GM18505 (cell line): Measurements from ENCODE around the gene PHF23.
A peak's percentile ranks its signal among the peaks of the same experiment; 100 is the strongest.

Experiments
- ATAC-seq: cut with Tn5 transposase; IDR thresholded peaks from one replicate; pipeline ENCODE4 v1.9.1; 2021; ENCODE audit not compliant: unreplicated experiment
- POLR2A ChIP-seq: IDR thresholded peaks from 4 replicates; pipeline ENCODE4 v1.6.1; 2011; ENCODE audit warnings: borderline replicate concordance; ENCODE audit not compliant: insufficient read depth, insufficient read length; ENCODE audit errors: extremely low read depth

Gene PHF23

DNA sequence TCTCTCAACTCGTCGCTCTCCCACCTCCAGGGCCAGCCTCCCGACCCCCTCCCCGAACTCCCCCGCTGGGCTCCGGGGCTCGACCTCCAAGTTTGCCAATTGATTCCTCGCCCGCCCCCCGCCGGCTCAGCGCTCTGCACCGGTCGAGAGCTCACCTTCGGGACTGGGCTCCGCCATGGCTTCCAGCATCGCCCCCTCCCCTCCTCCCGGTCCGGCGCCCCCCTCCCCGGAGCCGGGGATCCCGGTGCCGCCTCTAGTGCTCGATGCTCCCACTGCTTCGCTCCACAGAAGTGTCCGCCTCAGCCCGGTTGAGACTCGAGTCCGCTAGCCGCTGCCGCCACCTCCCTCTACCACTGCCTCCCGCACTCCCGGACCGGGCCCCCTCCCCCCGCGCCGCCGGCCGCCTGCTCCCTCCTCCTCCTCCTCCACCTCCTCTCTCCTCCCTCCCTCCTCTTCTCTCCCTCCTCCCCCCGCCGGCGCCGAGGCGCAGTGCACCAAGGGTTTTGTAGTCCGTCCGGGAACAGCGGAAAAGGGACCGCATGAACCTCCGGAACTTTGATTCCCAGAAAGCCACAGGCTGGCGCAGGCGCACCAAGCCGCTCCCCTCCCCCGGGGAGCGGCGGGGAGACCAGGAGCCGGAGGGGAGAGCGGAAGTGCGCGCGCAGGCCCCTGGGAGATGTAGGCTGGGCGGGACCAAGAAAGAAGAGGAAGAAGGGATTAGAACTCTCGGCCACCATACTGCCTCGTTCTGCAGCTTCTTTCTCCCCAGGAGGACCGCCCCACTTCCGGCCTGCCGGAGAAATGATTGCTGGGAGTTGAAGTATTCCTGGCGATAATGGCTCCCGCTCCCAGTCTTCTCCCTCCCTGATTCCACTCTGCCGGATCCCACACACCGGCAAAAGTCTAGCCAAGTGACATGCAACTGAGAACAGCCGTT, at the start of gene PHF23:
Gene PHF23 (minus strand): TSS at position 367 of the 937 bp plus-strand sequence. CDS start 178 bp downstream, at position 189.
- ATAC-seq, result peak; percentile 37
- peak; percentile 40 for TF ChIP-seq POLR2A

DNA sequence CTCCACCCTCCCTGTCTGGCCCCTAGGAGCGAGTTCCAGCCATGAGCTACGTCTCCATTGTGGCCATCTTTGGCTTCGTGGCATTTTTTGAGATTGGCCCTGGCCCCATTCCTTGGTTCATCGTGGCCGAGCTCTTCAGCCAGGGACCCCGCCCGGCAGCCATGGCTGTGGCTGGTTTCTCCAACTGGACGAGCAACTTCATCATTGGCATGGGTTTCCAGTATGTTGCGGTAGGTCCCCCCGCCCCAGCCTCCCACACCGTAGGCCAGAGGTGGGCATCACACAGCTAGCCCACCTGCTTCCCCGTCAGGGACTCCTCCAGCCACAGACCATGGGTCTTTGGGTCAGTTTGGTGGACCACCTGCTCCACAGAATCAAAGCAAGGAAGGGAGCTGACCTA, 46.4 kb upstream of the PHF23 start:
- ATAC-seq, result no peak
- no peak for TF ChIP-seq POLR2A

DNA sequence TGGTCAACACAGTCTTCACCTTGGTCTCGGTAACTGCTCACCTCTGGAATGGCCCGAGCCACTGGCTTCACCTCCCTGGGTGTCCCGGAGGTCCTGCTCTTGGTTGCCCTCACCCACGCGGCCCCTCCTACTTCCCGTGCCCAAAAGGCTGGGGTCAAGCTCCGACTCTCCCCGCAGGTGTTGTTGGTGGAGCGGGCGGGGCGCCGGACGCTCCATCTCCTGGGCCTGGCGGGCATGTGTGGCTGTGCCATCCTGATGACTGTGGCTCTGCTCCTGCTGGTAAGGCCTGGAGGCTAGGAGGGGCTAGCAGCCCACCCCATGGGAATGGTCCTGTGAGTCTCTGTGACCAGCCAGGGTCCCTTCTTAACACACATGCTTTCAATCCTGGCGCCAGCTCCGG, 45.7 kb upstream of the PHF23 start:
- no peak for ATAC-seq
- no peak for TF ChIP-seq POLR2A

DNA sequence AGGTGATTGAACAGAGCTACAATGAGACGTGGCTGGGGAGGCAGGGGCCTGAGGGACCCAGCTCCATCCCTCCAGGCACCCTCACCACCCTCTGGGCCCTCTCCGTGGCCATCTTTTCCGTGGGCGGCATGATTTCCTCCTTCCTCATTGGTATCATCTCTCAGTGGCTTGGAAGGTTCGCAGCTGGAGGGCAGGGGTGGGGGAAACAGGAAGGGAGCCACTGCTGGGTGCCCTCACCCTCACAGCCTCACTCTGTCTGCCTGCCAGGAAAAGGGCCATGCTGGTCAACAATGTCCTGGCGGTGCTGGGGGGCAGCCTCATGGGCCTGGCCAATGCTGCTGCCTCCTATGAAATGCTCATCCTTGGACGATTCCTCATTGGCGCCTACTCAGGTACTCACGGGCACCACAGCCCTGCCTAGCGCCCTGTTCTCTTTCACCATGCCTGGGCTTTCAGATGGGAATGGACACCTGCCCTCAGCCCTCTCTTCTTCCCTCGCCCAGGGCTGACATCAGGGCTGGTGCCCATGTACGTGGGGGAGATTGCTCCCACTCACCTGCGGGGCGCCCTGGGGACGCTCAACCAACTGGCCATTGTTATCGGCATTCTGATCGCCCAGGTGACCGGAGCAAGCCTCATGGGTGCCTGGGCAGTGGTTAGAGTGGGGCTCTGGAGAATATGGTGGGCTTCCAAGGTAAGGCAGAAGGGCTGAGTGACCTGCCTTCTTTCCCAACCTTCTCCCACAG, 44.4 kb upstream of the PHF23 start:
- no peak for ATAC-seq
- no peak for TF ChIP-seq POLR2A

DNA sequence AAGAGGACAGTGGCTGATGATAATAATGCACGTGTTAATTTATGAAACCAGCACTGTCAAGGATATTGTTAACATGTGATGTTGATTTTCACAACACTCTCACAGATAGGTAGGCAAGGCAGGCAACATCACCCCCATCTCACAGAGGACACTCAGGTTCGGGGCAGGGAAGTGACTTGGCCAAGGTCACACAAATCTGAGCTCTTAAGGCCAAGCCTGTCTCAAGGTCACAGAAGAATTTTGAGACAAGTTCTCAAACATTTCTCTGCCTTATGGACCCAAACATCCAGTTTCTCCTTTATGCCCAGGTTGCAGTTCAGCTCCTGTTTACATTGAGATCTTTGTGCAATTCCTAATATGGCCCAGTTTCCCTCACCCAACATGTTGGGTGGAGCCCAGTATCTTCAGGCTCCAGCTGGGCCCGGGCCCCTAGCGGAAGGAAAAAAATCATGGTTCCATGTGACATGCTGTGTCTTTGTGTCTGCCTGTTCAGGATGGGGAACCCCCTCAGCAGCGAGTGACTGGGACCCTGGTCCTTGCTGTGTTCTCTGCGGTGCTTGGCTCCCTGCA, 43.6 kb upstream of the PHF23 start:
- ATAC-seq, result no peak
- TF ChIP-seq POLR2A, result no peak

DNA sequence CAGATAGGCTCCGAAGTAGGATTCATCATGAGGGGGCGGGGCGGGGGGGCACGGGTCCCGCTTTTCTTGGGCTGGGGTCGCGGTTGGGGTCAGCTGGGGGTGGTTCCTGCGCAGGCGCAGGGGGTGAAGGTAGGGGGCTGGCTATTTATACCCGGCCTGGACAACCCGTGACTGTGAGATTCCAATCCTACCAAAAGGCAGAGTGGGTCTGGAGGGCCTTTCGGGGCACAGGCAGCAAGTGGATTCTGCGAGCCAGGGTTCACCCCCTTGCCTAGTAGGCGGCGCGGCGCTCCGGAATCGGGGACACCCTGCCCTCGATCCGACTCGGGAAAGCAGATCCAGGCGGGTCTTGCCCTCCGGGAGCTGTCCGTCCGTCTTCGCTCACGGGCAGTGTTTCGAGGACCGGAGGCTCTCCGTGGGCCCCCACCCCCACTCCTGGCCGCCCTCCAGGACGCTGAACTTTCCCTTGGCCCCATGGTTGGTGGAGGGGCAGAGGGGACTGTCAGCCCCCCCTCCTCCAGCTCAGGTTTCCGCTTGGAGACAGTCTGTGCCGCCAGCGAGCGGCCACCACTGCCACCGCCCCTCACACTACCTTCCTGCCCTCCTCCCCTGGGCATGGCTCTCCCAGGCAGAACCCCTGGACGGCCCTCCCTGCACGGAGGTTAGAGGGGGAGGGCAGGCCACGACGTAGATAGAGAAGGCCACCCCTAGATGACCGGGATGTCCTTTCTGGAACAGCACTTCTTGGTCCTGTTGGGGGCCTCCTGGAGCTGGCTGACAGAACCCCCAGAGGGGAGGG, 42.9 kb upstream of the PHF23 start:
- TF ChIP-seq POLR2A, result no peak
- ATAC-seq, result no peak

DNA sequence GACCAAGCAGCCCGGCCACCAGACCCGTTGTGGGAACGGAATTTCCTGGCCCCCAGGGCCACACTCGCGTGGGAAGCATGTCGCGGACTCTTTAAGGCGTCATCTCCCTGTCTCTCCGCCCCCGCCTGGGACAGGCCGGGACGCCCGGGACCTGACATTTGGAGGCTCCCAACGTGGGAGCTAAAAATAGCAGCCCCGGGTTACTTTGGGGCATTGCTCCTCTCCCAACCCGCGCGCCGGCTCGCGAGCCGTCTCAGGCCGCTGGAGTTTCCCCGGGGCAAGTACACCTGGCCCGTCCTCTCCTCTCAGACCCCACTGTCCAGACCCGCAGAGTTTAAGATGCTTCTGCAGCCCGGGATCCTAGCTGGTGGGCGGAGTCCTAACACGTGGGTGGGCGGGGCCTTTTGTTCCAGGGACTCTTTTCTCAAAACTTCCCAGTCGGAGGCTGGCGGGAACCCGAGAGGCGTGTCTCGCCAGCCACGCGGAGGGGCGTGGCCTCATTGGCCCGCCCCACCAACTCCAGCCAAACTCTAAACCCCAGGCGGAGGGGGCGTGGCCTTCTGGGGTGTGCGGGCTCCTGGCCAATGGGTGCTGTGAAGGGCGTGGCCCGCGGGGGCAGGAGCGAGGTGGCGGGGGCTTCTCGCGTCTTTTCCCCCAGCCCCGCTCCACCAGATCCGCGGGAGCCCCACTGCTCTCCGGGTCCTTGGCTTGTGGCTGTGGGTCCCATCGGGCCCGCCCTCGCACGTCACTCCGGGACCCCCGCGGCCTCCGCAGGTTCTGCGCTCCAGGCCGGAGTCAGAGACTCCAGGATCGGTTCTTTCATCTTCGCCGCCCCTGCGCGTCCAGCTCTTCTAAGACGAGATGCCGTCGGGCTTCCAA, 42.1 kb upstream of the PHF23 start, which contains the start of gene SLC2A4:
Gene SLC2A4 (plus strand): TSS at position 645 of the 879 bp plus-strand sequence. CDS start 217 bp downstream, at position 862.
- no peak for TF ChIP-seq POLR2A
- ATAC-seq, result peak; percentile 49

DNA sequence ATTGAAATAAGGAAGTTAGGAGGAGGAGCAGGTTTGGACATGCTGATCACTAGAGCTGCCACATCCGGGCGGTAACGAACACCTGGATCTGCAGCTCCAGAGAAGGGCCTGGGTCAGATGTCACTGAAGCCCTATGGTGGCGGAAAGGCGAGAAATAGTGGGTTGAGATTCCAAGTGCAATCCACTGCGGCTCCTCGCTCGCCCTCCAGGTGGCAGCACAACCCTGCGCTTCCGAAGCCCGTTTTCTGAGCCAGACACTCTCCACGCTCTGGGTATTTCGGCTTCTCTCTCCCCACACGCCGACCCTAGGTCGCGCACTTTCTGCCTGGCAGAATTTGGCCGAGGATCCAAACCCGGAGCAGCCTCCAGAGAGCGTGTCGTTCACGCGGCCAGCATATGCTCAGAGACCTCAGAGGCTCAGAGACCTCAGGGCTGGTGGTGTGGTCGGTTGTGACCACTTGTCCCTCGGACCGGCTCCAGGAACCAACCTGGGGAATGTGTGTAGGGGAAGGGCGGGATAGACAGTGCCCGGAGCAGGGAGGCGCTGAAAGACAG, 41.3 kb upstream of the PHF23 start:
- TF ChIP-seq POLR2A, result no peak
- ATAC-seq, result peak; percentile 50

DNA sequence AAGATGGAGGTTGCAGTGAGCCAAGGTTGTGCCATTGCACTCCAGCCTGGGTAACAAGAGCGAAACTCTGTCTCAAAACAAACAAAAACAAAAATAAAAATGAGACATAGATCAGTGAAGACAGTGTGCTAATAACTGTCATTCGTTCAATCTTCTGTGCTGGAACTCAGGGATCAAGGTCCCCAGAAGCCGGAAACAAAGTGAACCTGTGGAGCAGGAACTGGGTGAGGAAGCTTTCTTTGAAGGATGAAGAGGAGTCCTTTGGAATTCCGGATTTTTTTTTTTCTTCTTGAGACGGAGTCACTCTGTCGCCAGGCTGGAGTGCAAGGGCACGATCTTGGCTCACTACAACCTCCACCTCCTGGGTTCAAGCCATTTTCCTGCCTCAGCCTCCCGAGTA, 40.2 kb upstream of the PHF23 start:
- TF ChIP-seq POLR2A, result no peak
- no peak for ATAC-seq

DNA sequence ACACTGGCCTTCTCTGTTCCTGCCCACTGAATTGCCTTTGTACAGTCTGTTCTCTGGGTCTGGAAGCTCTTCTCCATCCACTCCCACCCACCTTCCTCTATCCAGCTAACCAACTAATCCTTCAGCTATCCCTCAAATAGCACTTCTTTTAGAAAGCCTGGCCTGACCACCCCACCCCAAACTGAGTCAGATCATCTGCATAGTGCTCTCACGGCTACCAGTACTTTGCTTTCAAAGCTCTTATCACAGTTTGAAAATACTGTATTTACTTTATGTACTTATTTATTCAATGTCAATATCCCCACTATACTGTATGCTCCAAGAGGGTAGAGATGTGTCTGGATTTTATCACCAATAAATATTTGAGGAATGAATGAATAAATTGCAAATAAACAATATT, 27.5 kb upstream of the PHF23 start:
- TF ChIP-seq POLR2A, result no peak

DNA sequence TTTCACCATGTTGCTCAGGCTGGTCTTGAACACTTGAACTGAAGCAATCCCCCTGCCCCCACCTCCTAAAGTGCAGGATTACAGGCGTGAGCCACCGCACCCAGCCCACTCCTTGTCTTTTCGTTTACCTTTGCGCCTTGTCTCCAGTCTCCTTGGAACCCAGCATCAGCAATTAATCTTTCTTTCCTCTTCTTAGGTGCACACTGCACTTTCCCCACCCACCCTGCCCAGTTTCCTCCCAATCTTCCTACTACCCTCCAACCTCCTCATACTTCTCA, 24.5 kb upstream of the PHF23 start:
- no peak for TF ChIP-seq POLR2A
- ATAC-seq, result no peak

More for the DNA sequence above, 27.5 kb upstream of the PHF23 start:
- no peak for ATAC-seq

DNA sequence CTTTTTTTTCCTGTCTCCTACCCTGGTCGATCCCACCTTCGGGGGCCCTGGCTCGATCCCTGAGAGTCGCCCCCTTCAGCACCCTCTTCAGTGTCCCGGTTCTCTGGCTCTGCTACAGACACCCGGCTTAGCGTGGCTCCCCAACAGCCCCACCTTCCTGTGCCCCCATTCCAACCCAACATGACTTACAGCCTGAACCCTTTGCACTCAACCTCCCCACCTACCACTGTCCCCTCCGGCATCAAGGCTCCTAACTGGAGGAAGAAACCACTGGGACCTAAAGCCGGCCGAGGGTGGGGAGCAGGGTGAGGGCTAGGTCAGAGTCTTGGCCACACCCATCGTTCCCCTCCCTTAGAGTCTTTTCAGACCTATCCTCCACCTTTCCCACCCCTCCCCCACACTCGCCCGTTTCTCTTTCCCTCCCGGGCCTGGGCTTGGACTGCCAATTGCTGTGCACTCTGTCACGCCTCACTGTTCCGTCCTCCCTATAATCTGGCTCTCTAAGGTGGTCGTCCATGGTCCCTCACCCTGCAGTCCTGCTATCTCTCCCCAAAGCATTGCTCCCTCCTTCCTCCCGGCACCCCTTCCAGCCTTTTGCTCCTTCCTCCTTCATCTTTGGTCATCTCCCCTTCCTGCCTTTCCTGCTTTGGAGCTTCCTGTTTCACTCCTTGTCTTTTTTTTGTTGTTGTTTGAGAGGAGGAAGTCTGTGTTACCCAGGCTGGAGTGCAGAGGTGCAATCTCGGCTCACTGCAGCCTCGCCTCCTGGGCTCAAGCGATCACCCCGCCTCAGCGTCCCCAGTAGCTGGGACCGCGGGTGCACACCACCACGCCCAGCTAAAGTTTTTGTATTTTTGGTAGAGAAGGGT, 23.9 kb upstream of the PHF23 start:
- ATAC-seq, result no peak
- no peak for TF ChIP-seq POLR2A
